ENCODE measurements around the gene NKX6-2.

NKX6-2 gene

DNA sequence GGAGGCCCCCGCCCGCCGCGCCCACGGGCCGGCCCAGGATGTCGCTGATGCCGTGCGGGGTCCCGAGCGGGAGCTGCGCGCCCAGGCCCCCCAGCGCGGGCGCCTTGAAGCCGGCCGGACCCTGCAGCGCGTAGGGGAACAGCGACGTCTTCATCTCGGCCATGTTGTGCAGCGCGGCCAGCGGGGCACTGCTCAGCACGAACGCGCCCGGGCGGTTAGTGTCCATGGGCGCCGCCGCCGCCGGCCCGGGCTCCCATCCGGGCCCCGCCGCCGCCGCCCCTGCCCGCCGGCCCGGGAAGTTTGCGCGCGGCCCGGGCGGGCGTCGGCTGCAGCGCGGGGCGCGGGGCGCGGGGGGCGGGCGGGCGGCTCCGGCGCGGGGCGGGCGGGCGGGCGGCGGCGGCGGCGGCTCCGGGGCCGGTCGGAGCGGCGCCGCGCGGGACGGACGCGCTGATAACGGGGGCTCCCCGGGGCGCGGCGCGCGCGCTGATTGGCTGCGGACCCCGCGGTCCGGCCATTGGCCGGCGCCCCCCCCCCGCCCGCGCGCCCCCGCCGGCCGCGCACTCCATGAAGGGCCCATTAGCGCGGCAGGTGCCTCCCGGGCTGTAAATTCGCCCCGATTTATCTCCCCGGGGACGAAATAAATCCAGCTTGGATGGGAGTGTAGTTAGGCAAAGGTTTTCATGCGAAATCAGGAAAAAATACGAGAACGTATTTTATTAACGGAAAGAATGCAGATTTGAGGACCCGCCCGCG is at the start of gene NKX6-2:
TSS of gene NKX6-2 (minus strand) at position 425 of the 753 bp plus-strand sequence. CDS start at position 226, 199 bp downstream.
- no peak within 1 kb of the TSS for H3K27ac ChIP-seq
- TF ChIP-seq, protein P1, sequence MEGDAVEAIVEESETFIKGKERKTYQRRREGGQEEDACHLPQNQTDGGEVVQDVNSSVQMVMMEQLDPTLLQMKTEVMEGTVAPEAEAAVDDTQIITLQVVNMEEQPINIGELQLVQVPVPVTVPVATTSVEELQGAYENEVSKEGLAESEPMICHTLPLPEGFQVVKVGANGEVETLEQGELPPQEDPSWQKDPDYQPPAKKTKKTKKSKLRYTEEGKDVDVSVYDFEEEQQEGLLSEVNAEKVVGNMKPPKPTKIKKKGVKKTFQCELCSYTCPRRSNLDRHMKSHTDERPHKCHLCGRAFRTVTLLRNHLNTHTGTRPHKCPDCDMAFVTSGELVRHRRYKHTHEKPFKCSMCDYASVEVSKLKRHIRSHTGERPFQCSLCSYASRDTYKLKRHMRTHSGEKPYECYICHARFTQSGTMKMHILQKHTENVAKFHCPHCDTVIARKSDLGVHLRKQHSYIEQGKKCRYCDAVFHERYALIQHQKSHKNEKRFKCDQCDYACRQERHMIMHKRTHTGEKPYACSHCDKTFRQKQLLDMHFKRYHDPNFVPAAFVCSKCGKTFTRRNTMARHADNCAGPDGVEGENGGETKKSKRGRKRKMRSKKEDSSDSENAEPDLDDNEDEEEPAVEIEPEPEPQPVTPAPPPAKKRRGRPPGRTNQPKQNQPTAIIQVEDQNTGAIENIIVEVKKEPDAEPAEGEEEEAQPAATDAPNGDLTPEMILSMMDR (conservative IDR thresholded peaks at IDR 0.05) = no peak
- TF ChIP-seq ZFX (IDR thresholded peaks at IDR 0.05) = no peak

DNA sequence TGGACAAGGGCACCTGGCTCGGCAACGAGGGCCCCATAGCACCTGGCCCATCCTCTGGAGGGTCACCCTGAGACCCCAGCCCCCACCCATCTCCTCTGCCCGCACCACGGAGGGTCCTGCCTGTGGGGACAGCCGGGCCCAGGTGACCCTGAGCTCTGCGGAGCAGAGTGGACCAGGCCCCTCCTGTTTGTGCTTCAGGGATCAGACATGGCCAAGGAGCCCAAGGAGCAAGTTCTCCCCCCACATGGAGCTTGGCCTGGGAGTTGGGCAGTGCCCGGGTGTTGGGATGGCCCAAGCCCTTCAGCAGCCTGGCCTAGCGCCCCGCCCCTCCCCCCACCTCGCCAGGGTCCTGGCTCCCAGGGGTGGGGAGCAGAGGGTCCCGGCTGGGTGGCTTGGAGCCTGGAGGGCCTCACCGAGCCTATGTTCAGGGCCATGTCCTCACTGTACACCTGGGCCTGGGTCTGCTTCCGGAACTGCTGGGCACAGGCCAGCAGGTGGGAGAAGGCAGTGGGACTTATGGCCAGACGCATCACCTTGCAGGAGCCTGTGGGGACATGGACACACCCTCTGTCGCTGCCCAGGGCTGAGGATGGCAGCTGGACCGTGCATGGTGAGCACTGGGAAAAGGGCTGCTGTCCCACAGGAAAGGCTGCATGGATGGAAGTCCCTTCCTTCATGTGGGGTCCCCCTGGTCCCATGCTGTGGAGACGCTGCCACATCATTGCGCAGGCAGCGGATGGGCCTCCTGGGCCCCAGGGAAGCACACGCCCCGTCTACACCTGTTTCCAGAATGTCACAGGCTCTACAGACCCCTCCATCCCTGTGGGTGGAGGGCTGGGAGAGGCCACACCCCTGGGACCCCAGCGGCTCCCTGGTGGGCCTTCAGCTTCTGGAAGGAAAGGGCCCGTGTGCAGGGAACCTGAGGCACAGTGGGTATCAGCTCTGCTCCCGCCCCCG is 49.2 kb upstream of the NKX6-2 start:
- TF ChIP-seq, protein P1 (conservative IDR thresholded peaks at IDR 0.05) = no peak
- TF ChIP-seq ZFX (IDR thresholded peaks at IDR 0.05) = no peak
- H3K27ac ChIP-seq = no peak overlapping the region

GRCh38 chr10:132834311-132834761 is 48.4 kb upstream of the NKX6-2 start:
- TF ChIP-seq ZFX (IDR thresholded peaks at IDR 0.05) = no peak
- TF ChIP-seq, protein P1 (conservative IDR thresholded peaks at IDR 0.05) = no peak
- no peak overlapping the region for H3K27ac ChIP-seq

GRCh38 chr10:132833421-132834111 is 47.6 kb upstream of the NKX6-2 start:
- no peak for TF ChIP-seq ZFX (IDR thresholded peaks at IDR 0.05)
- TF ChIP-seq, protein P1 (conservative IDR thresholded peaks at IDR 0.05) = no peak

GRCh38 chr10:132832186-132832969 is 46.4 kb upstream of the NKX6-2 start:
- TF ChIP-seq, protein P1 (conservative IDR thresholded peaks at IDR 0.05) = no peak
- TF ChIP-seq ZFX (IDR thresholded peaks at IDR 0.05) = no peak
- H3K27ac ChIP-seq = no peak overlapping the region

More at GRCh38 chr10:132833421-132834111, 47.6 kb upstream of the NKX6-2 start:
- no peak overlapping the region for H3K27ac ChIP-seq

DNA sequence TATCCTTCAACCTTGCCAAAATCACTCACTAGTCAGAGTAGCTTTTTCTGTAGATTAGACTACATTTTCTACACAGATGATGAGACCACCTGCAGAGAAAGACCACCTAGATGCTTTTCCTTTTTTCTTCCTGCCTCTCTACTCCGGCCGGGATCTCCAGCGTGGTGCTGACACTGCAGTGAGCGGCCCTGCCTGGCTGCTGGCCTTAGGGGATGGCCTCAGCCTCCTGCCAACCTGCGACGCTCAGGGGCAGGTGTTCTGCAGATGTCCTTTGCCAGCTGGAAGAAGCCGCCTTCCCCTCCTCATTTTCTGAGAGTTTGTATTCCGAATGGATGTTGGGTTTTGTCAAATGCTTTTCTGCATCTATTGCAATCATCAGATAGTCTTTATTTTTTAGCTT is 43.5 kb upstream of the NKX6-2 start:
- TF ChIP-seq, protein P1 (conservative IDR thresholded peaks at IDR 0.05) = no peak
- no peak for TF ChIP-seq ZFX (IDR thresholded peaks at IDR 0.05)
- no peak overlapping the region for H3K27ac ChIP-seq

All from C4-2B (cell line).